ENCODE measurements around the gene MRPL45.
"Not testable (repeated sequence)": the region's sequence is repeated elsewhere in the genome, so short reads cannot be mapped to it uniquely, and the experiment has no call there.

The MRPL45 gene

DNA sequence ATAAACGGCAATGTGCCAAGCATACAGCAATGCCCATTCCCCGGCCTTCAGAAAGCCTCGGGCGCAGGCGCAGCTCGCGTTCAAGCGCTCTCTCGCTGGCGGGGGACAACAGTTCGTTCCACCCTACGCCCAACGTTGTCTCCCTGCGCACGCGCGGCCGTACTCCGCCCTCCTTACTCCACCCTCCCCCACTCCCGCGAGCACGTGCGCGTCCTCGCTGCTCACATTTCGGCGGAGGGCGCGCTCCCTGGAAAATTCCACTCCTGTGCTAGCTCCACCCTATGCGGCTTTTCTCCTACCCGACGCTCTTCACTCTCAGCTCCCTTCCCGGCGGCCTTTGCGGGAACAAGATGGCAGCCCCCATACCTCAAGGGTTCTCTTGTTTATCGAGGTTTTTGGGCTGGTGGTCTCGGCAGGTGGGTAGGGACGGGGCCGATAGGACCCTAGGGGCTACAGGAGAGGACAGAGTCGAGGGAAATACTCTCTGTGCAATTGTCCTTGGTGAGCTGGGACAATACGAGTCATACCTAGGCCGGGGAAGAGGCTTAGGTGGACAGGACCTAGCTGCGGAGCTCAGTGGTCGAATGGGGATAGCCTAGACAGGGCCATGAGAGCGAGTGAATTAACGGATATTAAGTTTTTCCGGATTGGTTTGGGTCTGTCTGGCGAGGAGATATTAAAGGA, at the start of gene MRPL45:
Gene MRPL45 (plus strand): TSS at position 335 of the 684 bp plus-strand sequence. CDS start 16 bp downstream, at position 351.
- not testable (repeated sequence) for FAIRE-seq

DNA sequence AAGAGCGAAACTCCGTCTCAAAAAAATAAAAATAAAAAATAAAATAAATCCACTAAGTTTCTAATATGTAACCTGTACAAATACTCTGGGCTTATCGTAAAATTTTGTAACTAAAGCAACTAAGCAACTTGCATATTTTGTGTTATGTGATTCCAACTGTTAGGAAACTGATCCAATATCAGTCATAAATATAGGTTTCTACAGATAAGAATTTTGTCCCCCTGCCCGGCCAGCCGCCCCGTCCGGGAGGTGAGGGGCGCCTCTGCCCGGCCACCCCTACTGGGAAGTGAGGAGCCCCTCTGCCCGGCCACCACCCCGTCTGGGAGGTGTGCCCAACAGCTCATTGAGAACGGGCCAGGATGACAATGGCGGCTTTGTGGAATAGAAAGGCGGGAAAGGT, 43.8 kb upstream of the MRPL45 start:
- not testable (repeated sequence) for FAIRE-seq

DNA sequence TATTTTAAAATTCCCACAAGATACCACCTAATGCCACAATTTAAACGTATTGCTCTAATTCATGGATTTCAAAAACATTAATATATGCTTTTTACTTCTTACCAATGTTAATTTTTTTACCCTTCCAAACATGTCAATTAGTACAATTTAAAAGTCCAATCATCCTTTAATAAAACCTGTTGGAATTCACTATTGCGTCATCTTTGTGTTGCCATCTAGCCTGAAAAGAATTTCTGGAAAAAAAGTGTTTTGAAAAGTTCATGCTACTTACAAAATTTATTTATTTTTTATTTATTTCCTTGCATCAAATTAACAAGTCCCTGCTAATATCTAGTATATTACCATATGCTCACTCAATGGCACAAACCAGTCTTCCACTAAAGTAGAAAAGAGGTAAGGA, 42.6 kb upstream of the MRPL45 start:
- not testable (repeated sequence) for FAIRE-seq

DNA sequence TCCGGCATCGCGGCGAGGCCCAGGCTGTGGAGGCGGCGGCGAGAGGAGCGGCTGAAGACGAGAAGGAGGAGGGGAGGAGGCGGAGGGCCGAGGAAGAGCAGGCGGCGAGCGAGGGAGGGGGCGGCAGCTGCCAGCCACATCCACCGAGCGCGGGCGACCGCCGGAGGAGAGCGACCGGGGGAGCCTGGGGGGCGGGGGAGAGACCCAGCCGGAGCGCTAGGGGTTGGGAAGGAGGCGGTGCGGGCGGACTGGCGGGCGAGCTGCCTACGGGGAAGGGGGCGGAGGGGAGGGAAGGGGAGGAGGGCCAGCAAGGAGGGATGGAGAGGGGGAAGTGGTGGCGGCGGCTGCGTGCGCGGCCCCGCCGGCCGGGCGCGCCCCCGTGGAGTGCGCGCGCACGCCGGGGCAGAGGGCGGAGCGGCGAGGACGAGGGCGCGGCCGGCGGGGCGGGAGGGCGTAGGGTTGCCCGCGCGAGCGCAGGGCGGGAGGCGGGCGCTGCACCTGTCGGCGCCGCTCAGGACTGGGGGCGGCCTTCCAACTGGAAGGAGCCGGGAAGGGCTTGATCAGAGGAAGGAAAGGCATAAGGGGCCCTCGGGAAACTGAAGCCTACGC, 39.9 kb upstream of the MRPL45 start:
- not testable (repeated sequence) for FAIRE-seq

DNA sequence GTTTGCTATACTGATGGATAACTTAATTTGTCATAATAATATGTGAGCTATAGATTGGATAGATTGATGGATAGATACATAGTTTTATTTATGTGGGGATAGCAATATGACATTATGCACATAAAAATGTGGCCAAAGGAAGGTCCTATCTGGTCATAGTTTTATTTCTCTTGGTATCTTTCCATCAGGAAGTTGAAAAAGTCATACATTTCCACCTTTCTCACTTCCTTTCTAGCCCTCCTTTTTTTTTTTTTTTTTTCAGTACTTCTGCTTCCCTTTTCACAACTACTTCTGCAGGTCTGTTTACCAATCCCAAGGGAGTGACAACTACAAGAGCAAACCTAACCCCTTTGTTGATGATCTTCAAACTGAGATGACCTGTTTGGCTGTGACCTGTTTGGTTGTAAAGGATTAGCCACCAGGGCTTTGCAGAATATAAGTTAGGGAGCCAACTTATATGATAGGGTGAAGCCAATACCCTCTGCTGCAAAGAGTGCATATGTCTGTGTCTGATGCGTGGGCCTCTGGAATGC, 30.9 kb upstream of the MRPL45 start:
- not testable (repeated sequence) for FAIRE-seq

DNA sequence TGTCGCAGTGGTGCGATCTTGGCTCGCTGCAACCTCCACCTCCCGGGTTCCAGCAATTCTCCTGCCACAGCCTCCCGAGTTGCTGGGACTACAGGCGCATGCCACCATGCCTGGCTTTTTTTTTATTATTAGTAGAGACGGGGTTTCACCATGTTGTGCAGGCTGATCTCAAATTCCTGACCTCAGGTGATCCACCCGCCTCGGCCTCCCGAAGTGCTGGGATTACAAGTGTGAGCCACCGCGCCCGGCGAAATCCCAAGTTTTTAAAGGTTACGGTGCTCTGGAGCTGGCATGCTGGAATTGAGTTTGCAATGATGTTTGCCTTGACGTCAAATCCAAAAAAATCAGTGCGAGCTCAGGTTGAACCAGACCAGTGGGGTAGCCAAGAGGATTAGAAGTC, 30.4 kb upstream of the MRPL45 start:
- not testable (repeated sequence) for FAIRE-seq

DNA sequence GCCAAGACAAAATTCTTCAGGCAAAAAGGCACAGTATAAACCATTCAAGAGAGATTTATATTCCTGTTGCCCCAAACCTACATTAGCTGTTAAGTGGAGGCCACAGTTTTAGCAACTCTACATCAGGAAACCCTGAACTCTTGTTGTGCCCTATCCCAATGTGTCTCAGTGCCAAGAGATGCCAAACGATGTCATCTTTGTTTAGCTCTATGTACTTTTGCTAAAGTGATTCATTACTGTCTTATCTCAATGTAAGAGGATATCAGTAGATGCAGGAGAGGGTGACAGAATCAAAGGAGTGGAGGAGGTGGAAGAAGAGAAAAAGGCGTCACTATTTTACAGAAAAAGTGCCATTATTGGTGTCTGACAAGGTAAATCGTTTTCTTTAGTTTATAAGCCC, 28.8 kb upstream of the MRPL45 start:
- FAIRE-seq: not testable (repeated sequence)

DNA sequence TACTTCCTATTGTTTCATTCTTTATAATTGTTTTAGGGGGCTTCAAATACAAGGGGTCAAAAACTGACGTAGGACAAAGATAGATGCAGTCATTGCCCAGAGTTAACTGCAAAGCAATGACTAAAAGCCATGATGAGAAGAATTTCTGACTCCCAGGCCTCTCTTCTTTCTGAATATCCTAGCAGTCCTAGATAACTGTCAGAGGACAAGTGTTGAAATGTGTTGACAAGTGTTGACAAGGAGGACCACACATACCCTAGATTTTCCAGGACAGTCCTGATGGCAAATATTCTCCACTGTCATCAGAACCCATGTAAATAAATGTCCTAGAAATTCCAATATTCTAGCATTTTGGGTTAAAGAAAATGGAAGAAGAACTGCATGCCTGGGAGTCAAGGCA, 27.9 kb upstream of the MRPL45 start:
- FAIRE-seq: not testable (repeated sequence)

DNA sequence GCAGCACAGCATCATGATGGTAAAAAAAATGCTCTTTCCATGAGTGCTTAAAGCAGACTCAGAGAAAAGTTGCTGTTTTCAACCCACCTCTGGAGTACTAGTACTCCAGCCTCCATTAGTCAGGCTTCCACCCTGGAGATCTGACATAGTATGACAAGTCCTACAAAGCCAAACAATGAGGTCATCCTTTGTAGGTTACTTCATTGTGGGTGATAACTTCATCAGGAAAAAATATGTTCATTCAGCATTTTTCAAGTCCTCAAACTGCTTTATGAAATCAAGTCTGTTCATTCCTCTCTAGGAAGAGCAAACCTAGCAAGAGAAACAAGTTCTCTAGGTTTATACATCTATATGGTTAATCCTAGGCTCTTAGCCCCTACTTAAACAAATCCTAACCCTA, 27.4 kb upstream of the MRPL45 start:
- not testable (repeated sequence) for FAIRE-seq

DNA sequence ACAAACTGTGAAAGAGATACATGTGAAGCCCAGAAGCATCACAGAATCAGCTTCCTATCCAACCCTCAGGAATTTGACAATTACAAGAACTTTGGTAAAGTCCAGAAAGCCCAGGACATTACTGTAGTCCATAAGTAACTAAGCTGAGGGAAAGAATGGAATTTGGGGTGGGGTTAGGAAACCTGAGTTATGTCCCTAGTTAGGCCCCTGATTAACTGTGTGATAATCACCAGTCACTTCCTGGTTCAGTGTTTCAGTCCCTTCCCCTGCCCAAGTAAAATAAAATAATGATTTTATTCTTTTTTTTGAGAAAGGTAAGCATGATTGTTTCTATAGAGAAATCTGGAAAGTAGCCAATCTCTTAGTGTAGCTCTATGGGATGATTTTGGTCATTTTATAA, 11.0 kb upstream of the MRPL45 start:
- FAIRE-seq: not testable (repeated sequence)

DNA sequence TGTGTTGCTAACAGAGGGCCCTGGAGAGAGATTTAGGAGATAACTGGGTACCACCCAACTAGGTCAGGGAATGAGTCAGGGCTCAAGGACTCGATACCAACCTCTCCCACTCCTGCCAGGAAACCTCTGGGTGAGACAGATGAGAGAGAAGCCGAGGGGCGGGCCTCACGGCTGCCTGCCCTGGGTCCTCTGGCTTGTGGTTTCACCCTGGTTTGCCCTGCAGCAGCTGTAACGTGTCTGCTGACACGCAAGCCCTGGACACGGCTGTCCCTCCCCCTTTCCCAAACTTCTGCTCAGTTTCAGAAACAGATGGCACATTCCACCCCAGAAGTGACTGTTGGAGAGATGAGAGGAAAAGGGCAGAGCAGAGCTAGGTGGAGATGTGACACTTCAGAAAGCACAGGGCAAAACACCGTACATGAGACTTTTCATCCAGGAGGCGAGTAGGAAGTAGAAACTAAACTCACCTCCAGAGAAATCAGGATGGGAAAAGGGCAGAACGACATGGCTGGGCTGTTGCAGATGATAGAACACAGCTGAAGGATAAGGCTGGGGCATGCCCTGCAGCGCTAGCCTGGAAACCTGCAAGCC, 10.4 kb upstream of the MRPL45 start:
- FAIRE-seq: not testable (repeated sequence)

DNA sequence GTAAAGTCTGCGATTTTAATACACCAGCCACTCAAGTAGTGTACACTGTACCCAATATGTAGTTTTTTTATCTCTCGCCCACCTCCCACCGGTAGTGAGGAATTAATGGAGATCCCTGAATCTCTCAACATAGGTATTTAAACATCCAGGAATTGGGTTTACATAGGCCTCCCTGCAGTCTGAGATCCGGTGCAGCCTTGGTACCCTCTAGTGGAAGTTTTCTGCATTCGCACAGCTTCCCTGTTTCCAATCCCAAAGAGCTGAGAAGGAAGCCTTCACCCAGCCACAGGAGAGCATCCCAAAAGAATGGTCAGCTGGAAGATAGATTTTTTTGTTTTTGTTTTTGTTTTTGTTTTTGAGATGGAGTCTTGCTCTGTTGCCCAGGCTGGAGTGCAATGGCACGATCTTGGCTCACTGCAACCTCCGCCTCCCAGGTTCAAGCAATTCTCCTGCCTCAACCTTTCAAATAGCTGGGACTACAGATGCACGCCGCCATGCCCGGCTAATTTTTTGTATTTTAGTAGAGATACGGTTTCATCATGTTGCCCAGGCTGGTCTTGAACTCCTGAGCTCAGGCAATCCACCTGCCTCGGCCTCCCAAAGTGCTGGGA, 8.6 kb upstream of the MRPL45 start:
- not testable (repeated sequence) for FAIRE-seq

DNA sequence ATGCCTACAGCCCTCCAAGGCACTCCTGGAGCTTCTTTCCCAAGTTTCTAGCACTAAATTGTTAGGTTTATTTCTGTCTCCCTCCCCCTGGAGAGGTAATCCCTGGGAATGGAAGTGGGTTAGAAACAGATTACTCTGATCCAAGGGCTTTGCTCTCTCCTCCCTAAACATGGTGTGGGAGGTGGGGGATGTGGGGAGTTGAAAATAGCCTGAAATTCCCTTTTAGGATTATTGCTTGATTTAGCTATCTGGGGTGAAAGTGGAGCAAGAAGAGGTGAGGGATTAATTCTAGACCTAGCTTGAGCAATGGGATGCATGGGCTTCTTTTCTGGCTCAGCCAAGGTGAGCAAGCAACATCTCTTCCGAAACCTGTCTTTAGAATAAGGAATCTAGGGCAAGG, 7.2 kb upstream of the MRPL45 start:
- not testable (repeated sequence) for FAIRE-seq

DNA sequence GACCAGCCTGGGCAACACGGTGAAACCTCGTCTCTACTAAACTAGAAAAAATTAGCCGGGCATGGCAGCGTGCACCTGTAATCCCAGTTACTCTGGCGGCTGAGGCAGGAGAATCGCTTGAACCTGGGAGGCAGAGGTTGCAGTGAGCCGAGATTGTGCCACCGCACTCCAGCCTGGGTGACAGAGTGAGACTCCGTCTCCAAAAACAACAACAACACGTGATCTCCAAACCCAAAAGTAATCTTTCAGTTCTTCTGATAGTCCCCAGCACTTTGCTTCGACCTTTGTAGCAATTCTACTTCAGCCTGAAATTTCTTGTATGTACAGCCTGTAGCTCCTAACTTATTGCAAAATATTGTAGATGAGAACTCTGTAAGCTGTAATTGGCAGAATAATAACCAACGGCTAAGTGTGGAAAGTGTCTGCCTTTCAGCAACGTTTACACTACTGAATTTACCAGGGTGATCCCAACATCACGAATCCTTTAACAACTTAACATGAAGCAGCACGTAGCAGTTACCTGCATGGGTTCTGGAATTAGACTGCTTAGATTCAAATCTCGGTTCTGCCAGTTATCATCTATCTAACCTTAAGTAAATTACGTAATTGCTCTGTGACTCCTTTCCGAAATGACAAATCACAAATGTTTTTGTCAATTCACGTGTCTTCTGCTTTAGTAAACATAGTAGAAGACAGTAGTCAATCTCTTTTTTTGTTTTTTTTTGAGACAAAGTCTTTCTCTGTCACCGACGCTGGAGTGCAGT, 1.2 kb upstream of the MRPL45 start:
- not testable (repeated sequence) for FAIRE-seq

DNA sequence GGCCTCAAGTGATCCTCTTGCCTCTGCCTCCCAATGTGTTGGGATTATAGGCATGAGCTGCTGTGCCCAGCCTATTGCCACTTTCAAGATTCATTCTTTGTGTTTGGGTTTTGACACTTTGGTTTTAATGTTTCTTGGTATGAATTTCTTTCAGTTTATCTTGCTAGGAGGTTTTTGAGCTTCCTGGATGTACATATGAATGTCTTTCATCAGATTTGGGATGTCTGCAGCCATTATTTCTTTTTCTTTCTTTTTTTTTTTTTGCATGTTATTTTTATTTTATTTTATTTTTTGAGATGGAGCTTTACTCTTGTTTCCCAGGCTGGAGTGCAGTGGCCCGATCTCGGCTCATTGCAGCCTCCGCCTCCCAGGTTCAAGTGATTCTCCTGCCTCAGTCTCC, 18.5 kb downstream of the MRPL45 start:
- FAIRE-seq: no peak

DNA sequence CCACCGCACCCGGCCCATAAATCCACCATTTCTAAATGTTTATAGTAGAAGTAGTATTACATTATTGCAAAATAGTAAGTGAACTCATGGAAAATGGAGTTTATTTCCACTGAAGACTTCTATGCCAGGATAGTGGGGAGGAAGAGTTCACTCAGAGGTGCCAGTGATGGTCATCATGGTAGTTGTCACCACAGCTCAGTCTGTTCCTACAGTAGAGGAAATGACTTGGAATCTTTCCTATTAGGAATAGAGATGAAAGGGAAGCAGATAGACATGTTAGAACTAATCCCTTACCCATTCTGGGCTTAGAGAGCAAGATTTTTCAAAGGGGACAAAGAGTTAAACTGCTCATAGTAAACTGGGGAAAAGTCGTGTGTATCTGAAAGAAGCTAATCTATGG, 20.1 kb downstream of the MRPL45 start:
- no peak for FAIRE-seq

DNA sequence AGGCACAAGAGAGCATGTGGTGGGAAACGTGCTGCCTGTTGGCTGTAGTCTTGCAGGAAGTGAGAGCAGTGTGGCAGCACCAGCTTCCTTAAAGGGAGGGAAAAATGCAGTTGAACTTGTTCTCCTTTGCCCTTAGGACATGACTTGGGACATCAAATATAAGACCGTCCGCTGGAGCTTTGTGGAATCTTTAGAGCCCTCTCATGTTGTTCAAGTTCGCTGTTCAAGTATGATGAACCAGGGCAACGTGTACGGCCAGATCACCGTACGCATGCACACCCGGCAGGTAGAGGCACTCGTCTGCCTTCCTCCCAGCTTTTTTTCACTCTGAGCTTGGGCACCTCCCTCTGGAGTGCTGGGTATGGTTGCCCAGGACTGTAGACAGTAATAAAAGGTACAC, 23.5 kb downstream of the MRPL45 start:
- no peak for FAIRE-seq

DNA sequence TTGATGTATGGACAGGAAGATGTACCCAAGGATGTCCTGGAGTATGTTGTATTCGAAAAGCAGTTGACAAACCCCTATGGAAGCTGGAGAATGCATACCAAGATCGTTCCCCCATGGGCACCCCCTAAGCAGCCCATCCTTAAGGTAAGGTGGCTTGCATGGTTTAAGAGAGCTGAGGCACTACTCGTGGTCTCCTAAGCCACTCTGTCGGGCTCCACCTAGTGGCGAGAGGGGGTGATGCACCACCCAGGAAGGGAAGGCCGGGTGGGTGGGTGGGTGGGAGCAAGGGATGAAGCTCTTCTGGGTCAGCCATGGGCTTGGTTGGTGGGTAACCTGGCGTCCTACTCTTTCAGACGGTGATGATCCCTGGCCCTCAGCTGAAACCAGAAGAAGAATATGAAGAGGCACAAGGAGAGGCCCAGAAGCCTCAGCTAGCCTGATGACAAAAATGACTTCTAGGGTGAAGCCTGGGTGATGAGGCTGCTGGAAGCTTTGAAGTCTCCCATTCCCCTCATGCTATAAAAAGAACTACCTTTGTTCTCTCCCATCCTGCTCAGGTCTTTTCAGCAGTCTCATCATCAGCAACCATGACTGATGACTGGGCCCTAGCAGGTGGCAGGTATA, 25.3 kb downstream of the MRPL45 start:
- FAIRE-seq: no peak

DNA sequence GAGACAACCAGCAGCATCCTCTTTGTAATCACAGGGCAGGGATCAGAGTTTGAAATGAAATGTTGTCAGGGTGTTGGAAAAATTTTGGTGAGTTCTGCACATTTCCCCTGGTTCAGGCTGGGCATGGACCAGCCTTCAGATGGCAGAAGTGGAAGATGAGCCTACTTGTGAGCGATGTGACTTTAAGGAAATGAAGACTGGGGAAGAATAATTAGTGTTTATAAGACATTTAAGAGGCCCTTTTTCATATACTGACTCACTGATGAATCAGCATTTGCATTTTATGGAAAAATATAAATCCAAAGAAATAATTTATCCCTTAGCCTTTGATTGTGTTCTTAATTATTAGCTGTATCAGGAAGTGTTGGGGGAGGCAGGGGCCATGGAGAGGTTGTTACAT, 25.9 kb downstream of the MRPL45 start:
- FAIRE-seq: no peak

DNA sequence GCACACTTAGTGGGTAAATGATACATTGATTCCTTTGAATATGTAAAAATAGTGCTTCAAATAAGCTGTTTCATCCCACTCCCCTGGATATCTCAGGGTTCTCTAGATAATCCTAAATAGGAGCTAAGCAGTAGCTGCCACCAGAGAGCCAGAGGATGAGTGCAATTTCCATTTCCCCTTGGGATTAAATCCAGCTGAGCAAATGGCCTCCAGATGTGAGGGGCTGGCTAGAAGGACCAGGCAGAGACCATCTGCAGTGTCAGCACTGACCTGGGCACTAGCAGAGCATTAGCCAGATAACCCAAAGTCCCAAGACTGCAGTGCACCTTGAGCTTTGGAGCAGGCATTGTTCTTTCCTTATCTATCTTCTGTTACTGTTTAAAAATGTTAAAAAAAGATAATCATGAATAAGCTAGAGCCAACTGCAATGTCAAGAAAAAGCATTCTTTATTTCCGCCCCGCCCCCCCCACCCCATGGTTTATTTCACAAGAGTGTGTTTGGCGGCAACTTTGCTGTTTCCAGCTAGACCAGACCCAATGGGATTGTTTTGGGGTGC, 27.3 kb downstream of the MRPL45 start:
- no peak for FAIRE-seq

DNA sequence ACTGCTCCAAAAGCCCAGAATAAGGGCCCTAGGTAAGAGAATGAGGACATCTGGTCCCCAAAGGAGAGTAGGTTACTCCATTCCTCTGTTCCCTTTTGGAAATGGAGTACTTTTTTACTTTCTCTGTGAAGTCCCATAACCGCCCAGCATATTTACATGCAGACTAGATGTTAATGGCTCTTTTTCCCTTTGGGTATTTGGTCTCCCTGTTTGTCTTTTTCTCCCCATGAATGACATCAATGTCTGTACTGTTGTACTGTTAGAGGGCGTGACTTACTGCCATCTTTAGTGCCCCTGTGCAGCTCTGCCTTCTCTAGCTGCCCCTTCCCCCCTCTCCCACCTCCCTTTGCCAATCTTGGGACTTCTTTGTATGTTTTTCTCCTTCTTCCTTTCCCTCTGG, 27.8 kb downstream of the MRPL45 start:
- FAIRE-seq: no peak

Measured in islet of Langerhans (tissue), 1 donor.